Measurements from ENCODE around the gene ACO2. TPM values are rescaled to one million over a fixed set of nuclear protein-coding genes. Genes with fewer than 3 reads are reported as not detected.

The ACO2 gene
- total RNA-seq, 1 donor from 2014 or later = 62.4 TPM

DNA sequence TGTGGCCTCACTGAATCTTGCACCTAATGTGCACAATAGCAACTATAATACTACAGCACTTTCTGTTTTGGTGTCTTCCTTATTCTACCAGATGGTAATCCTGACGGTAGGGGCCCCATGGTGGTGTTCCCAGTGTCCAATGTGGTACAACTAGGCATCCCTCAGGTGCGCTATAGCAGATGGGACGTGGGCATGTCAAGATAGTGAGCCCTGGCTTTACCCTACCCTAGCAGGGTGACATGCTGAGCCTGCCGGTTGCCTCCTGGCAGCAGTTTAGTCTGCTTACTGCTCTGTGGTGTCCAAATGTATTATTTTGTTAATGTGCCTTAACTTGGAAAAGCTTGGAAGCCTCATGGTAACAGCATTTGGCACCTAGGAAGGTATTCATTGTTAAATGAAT lies 19.2 kb downstream of the ACO2 start:
- Mint-ChIP-seq H3K27me3 (ENCODE audit: low read depth) (no peaks in the 10 kb centered on the region), H3K4me3 (ENCODE audit: unreplicated experiment) (no peak overlapping the region), H3K4me1 (ENCODE audit: low read depth) (peaks cover 29% of the 10 kb centered on the region), H3K36me3 (ENCODE audit: low read depth) (peaks cover 1% of the 10 kb centered on the region), H3K9me3 (ENCODE audit: low read depth) (no peaks in the 10 kb centered on the region), H3K27ac (ENCODE audit: unreplicated experiment) (no peak overlapping the region)
- TF ChIP-seq CTCF (IDR thresholded peaks at IDR 0.05) = no peak
- DNase-seq (ENCODE audit: low spot score) = peak; percentile 29

DNA sequence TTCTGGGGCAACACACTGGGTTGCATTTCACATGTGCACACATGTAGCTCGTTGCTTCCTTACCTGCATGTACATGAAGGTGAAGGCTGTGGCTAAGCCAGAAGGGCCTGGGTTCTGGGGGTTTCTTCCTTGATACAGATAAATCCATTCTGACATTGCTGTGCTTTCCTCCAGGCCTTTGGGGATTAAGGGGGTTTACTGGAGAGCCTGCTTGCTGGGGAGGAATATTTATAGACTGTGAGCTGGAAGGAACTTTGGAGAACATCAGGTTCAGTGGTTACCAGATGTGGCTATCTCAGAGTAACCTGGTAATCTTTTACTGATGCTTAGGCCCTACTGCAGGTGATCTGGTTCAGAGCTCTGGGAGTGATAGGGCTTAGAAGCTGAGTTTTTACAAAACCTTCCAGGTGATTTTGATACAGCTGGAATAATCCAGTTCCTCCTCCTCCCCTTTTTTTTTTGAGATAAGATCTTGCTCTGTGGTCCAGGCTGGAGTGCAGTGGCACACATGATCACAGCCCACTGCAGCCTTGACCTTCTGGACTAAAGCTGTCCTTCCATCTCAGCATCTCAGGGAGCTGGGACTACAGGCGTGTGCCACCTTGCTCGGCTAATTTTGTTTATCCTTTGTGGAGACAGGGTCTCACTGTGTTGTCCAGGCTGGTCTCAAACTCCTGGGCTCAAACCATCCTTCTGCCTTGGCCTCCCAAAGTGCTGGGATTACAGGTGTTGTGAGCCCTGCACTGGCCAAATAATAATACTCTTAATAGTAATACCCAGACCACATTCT lies 19.9 kb downstream of the ACO2 start:
- no peak for TF ChIP-seq CTCF (IDR thresholded peaks at IDR 0.05)
- no peak overlapping the region for H3K4me3 Mint-ChIP-seq (ENCODE audit: unreplicated experiment)
- no peaks in the 10 kb centered on the region for H3K27me3 Mint-ChIP-seq (ENCODE audit: low read depth)
- H3K27ac Mint-ChIP-seq (ENCODE audit: unreplicated experiment) = no peak overlapping the region
- peak; percentile 12 for DNase-seq (ENCODE audit: low spot score)
- no peaks in the 10 kb centered on the region for H3K9me3 Mint-ChIP-seq (ENCODE audit: low read depth)
- peaks cover 22% of the 10 kb centered on the region for H3K4me1 Mint-ChIP-seq (ENCODE audit: low read depth)
- H3K36me3 Mint-ChIP-seq (ENCODE audit: low read depth) = peaks cover 1% of the 10 kb centered on the region

GRCh38 chr22:41491374-41492100 lies 22.6 kb downstream of the ACO2 start:
- Mint-ChIP-seq H3K4me1 (ENCODE audit: low read depth) (peaks cover 14% of the 10 kb centered on the region), H3K27ac (ENCODE audit: unreplicated experiment) (peak overlapping the region; percentile 84), H3K4me3 (ENCODE audit: unreplicated experiment) (no peak overlapping the region), H3K27me3 (ENCODE audit: low read depth) (no peaks in the 10 kb centered on the region), H3K9me3 (ENCODE audit: low read depth) (no peaks in the 10 kb centered on the region), H3K36me3 (ENCODE audit: low read depth) (peaks cover 1% of the 10 kb centered on the region)
- TF ChIP-seq CTCF (IDR thresholded peaks at IDR 0.05) = no peak
- no peak for DNase-seq (ENCODE audit: low spot score)

DNA sequence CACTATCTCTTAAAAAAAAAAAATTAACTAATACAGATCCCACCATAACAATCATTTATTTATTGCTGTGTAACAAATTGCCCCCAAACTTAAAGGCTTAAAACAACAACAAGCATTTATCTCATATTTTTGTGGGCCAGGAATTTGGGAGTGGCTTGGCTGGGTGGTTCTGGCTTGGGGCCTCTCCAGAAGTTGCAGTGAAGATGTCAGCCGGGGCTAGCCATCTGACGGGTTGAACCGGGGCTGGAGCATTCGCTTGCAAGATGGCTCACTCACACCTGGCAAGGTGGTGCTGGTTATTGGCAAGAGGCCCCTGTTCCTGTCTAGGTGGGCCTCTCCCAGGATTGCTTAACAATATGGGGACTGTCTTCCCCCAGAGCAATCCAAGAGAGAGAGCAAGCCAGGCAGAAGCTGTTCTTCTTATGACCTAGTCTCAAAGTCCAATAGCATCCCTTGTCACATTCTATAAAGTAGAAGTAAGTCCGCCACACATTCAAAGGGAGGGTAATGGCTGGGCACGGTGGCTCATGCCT lies 29.5 kb downstream of the ACO2 start:
- Mint-ChIP-seq H3K36me3 (ENCODE audit: low read depth) (peaks cover 13% of the 10 kb centered on the region), H3K9me3 (ENCODE audit: low read depth) (no peaks in the 10 kb centered on the region), H3K27me3 (ENCODE audit: low read depth) (no peaks in the 10 kb centered on the region), H3K4me1 (ENCODE audit: low read depth) (no peaks in the 10 kb centered on the region), H3K27ac (ENCODE audit: unreplicated experiment) (no peak overlapping the region), H3K4me3 (ENCODE audit: unreplicated experiment) (no peak overlapping the region)
- no peak for TF ChIP-seq CTCF (IDR thresholded peaks at IDR 0.05)
- no peak for DNase-seq (ENCODE audit: low spot score)

- DNase-seq (ENCODE audit: low spot score) = no peak
- H3K27ac Mint-ChIP-seq (ENCODE audit: unreplicated experiment) = no peak overlapping the region
Observed at GRCh38 chr22:41499624-41500280, 30.8 kb downstream of the ACO2 start.

More at GRCh38 chr22:41499624-41500280, 30.8 kb downstream of the ACO2 start:
- Mint-ChIP-seq H3K9me3 (ENCODE audit: low read depth) (no peaks in the 10 kb centered on the region), H3K36me3 (ENCODE audit: low read depth) (peaks cover 13% of the 10 kb centered on the region), H3K27me3 (ENCODE audit: low read depth) (no peaks in the 10 kb centered on the region), H3K4me1 (ENCODE audit: low read depth) (no peaks in the 10 kb centered on the region), H3K4me3 (ENCODE audit: unreplicated experiment) (no peak overlapping the region)
- no peak for TF ChIP-seq CTCF (IDR thresholded peaks at IDR 0.05)

Measured in chondrocyte (in vitro differentiated cells).